GM12865 (cell line): Measurements from ENCODE around the gene CYP4F12.

Experiments
- DNase-seq: peaks from one replicate; pipeline ENCODE4 v3.0.0; 2010; ENCODE audit warnings: low read depth
- H3K4me3 ChIP-seq: 2 replicates; pipeline ENCODE4 v1.5.1; 2011; ENCODE audit warnings: mild to moderate bottlenecking, low read depth, low read length, control low read depth
- CTCF ChIP-seq: IDR thresholded peaks from 2 replicates; pipeline ENCODE4 v1.5.1; 2011; ENCODE audit warnings: low read length, control low read depth, low read depth, inconsistent platforms; ENCODE audit not compliant: insufficient read depth; ENCODE audit errors: missing control alignments

CYP4F12 gene

GRCh38 chr19:15714638-15715037 lies 41.8 kb downstream of the CYP4F12 start:
- H3K4me3 ChIP-seq = no peak overlapping the region
- no peak for DNase-seq
- no peak for TF ChIP-seq CTCF

GRCh38 chr19:15715642-15716041 lies 42.8 kb downstream of the CYP4F12 start:
- no peak for DNase-seq
- TF ChIP-seq CTCF = no peak
- no peak overlapping the region for H3K4me3 ChIP-seq

GRCh38 chr19:15717809-15718208 lies 44.9 kb downstream of the CYP4F12 start:
- no peak for TF ChIP-seq CTCF
- DNase-seq = no peak
- no peak overlapping the region for H3K4me3 ChIP-seq

GRCh38 chr19:15721268-15721667 lies 48.4 kb downstream of the CYP4F12 start:
- TF ChIP-seq CTCF = no peak
- DNase-seq = no peak
- no peak overlapping the region for H3K4me3 ChIP-seq

- no peak for DNase-seq
- H3K4me3 ChIP-seq = no peak overlapping the region
- TF ChIP-seq CTCF = no peak
These were observed 50.1 kb downstream of the CYP4F12 start for GRCh38 chr19:15722956-15723355.

- TF ChIP-seq CTCF = no peak
- no peak for DNase-seq
- H3K4me3 ChIP-seq = no peak within 1 kb of the TSS
These were observed 54.8 kb downstream of the CYP4F12 start, which contains the start of gene OR10H2 for GRCh38 chr19:15727724-15728123. TSS of gene OR10H2 (plus strand) at chr19:15728024. CDS start at chr19:15728044, 20 bp downstream.

GRCh38 chr19:15730538-15730937 lies 57.7 kb downstream of the CYP4F12 start:
- H3K4me3 ChIP-seq = no peak overlapping the region
- TF ChIP-seq CTCF = no peak
- DNase-seq = no peak
